ENCODE measurements around the gene ADO.
A peak's percentile ranks its signal among the peaks of the same experiment; 100 is the strongest.
"Not testable (repeated sequence)": the region's sequence is repeated elsewhere in the genome, so short reads cannot be mapped to it uniquely, and the experiment has no call there.

ADO gene

DNA sequence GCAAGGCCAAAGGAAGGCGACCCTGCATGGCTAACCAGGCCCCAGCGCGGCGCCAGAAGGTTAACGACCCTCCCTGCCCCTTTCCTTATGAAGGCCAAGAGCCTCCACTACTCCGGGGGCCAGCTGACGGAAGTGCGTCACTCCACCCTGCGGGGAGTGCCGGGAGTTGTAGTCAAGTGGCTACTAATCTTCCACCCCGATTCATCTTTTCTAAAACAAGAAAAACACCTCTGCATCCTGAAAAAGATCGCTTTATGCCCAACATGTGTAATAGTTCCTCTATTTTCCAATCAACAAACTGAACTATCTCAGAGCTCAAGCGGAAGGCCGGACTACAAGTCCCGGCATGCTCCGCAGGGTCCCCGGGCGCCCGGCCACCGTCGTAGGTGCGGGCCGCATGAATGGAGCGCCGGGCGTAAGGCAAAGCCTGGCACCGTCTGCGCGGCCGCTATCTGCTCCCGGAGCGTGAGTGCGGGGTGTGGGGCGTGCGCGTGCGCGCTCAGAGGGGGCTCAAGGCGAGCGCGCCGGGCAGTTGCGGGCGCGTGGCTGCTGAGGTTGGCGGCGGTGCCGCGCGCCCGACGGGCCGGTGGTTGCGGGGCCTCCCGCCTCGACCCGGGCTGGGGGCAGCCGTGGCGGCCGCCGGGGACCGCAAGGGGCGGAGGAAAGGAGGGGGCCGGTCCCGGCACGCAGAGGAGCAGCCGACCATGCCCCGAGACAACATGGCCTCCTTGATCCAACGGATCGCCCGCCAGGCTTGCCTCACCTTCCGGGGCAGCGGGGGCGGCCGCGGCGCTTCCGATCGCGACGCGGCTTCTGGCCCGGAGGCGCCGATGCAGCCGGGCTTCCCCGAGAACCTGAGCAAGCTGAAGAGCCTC is at the start of gene ADO:
ADO (plus strand) TSS at position 365 of the 875 bp plus-strand sequence; CDS start at position 705, 340 bp downstream.
- peak; percentile 83 for DNase-seq

DNA sequence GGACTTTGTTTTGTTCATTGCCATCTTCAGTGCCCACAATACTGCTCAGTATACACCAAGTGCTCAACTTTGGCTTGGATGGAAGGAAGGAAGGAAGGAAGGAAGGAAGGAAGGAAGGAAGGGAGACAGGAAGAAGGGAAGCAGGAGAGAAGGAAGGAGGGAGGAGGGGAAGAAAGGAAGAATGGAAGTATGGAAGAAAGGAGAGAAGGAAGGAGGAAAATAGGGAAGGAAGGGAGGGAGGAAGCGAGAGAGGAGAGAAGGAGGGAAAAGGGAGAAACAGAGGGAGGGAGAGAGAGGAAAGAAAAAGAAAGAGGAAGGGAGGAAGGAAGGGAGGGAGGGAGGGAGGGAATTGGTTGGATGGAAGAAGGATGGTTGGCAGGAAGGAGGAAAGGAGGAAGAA is 49.6 kb upstream of the ADO start:
- DNase-seq = no peak

DNA sequence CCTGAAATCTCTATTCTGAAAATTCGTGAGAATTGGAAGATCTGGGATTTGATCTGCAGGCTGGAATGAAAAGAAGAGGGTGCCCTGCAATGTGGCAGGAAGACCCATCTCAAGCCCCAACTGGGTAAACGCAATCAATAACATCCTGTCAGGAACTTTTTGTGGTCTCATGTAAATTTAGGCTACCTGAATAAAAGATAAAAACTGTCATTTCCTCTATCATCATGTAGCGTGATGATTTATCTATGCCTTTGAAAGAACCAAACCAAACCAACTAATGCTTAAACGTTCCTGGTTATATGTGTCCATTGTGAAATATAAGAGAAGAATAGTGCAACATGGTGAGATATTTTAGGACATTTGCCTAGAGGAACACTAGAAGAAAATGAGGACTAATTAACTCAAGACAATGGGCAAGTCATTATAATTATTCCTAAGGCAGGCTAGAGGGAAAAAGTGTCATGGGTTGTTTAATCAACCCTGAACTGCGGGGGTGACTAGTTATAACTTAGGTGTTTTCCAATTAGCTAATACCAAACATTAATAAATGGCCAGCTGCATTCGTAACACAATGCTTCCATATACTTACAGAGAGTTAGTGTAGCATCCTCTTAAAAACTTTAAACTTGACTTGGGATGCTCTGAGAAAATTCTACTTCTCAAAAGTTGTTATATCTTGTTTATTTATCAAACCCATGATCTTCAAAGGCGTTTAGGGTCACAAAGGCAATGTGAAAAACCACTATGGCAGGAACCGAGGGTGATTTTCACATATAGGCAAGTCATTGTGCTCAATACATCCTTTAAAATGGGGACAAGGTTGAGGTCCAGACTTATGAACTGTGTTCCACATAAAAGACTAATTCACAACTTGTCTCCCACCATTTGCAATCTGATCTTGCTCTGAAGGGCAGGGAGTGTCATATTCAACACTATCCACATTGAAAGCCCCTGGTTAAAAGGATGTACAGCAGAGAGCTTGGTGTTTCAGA is 48.6 kb upstream of the ADO start:
- DNase-seq = no peak

DNA sequence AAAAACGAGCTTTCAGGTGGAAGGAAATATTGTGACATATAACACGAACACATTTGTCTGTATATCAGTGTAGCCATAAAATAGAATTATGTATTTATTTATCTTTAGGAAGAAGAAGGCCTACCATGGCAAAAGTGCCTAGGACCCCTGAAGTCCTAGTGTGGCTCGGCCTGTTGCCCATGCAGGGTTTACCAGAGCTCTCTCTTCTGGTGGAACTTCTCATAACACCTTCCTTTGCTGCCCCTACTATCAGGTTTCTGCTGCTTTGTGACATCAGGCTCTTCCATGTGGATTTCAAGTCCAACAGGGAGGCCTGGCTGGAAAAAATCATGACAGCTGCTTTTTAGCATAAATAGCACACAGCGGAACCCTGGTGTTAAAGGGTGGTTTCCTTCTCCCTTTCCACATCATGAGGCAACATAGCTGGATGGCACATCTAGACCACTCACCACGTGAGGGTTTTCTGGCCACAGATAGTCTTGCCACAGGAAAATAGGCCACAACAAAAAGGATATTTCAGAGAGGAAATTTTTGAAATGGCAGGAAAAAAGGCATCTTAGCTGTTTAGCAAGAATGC is 44.8 kb upstream of the ADO start:
- DNase-seq = no peak

DNA sequence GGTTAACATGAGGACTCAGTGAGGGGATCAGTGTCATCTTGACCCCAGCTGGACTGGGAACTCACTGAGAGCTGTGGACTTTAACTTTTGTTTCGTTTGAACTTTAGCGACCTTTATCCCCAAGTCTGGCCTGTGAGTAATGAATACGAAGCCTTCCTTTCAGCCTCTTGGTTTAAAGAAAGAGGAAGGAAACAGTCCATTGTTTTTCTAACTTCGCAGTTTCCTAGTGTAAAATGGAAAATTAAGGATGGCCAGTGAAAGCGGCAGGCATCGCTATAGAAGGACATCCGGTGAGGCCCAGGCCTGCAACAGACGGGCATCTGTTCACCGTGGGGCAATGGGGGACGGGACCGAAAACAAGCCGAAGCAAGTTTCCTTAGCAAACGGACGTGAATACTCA is 44.1 kb upstream of the ADO start:
- DNase-seq = no peak

DNA sequence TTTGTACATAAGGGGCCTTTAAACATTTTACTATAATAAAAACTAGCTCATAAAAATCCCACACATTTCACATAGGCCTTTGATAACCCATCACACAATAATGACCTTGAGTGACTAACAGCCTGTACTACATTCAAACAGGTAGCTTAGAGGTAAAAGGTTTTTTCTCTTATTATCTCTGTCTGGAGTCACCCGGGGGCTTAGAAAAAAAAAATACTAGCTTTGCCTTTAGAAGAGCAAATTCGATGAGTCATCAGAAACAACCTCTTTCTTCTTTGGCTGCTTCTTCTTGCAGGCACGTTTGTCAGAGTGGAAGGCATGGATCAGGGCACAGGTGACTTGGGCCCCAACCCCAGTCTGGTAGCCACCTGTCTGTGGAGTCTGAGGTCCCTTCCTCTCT is 43.4 kb upstream of the ADO start:
- no peak for DNase-seq

DNA sequence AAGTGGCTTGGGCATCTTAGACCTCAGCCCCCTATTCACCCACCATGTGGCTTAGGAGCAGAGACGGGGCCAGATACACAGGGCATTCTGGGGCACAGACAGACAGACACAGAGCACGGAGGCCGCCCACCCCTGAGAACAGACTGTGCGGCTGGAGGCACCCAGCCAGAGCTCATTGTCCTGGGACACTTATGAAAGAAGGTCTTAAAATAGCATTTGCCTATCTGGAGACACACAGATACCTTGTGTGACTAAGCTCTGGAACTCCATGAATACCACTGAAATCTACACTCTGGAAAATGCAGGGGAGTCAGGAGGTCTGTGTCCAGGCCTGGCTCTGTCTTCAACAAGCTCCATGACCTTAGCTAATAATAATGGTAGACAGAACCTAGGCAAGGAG is 41.4 kb upstream of the ADO start:
- DNase-seq = no peak

DNA sequence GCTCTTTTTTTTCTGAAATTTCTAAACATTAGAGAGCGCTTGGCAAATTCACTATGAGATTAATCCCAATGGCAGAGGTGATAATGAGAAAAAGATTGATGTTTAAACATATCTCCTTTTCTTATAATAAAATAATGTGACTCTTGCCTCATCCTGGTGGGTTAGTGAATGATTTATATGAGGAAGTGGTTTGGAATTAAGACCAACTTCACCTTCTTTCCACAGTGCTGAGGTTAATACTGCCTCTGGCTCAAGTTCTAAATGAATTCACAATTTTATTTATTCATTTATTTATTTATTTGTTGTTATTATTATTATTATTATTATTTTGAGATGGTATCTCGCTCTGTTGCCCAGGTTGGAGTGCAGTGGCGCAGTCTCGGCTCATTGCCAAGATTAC is 40.5 kb upstream of the ADO start:
- no peak for DNase-seq

DNA sequence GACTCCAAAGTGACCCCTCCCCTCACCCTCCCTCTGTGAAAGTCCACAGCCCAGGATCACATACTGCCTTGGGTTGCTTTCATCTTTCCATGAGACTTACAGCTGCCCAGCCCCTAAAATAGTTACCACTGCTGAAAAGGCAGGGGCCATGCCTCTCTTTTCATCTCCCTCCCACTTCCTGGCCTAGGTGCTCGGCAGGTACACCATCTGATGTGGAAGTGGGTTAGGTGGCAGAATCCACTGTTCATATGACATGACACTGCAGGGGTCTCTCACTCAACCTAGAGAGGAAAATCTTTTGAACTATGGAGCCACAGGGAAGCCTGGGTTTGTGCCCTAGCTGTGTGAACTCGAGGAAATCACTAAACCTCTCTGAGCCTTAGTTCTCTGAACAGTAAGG is 38.8 kb upstream of the ADO start:
- no peak for DNase-seq

DNA sequence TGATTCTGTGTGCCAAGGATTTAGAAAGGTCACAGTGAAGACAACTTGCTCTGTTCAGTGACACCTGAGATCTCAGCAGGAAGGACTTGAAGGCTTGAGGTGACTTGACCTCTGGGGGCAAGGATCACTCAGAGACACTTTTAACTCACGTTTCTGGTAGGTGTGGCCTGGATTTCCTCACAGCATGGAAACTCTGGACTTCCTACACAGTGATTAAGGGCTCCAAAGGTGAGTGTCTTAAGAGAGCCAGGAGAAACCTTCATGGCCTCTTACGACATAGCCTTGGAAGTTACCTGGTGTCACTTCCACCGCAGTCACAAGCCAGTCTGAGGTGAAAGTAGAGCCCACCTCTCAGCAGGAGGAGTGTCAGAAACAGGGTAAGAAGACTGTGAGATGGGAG is 38.1 kb upstream of the ADO start:
- no peak for DNase-seq

DNA sequence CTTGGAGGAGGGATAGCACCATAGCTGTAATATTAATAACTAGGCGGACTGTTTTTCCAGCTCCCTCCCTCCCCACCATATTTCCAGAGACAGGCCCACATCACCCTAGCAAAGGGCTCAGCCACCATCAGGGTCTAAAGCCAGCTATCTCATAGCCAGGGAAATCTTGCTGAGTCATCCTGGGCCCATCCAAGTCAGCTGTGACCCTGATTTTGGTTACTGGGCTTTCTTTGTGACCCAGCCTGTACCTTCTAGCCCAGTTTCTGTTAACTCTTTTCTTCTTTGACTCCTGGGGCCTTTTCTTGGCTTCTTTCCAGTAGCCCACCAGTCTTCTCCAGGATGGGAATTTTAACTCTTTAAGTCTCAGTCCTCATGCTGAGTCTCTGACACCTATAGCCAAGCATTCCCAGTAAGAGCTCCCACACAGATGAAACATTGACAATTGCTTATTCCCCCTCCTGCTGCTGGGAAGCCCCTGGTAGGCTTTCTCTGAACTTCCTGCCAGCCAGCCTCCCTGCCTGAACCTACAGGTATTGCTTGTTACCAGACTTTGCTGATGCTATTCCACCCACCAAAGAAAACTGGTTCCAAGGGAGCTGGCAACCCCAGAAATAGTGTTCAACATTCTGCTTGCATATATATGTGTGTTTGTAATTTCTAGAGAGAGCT is 34.8 kb upstream of the ADO start:
- DNase-seq = no peak

DNA sequence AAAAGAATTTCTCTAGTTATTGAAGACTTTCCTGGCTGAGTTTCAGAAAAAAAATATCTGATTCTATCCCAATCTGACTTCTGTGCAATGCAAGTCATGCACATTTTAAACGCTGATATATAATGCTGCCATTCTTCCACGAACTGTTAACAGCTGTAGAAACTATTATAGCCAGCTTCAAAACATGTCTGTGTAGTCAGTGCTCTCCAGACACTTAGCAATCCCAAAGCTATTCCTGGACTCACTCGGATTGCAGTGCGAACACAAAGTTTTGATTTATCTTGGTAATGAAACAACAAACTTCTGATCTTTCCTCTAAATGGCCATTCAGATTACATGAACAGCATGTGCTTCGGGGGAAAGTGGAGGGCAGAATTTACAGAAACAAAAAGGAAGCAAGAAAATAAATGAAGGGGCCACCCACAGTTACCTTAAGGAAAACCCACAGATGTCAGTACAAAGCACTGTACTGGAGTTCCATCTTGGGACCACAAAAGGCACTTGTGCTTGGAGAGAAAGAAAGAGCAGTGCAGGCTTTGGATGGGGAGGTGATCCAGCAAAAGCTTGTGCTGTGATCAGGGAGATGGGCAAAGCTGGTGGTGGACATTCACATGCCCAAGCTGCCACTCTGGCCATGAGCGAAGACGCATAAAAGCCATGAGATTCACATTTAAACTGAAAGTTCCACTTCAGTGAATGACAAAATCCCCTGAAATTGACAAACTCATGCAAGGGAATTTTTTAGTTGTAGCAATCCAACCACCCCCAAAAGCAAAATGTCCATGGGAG is 32.1 kb upstream of the ADO start:
- no peak for DNase-seq

DNA sequence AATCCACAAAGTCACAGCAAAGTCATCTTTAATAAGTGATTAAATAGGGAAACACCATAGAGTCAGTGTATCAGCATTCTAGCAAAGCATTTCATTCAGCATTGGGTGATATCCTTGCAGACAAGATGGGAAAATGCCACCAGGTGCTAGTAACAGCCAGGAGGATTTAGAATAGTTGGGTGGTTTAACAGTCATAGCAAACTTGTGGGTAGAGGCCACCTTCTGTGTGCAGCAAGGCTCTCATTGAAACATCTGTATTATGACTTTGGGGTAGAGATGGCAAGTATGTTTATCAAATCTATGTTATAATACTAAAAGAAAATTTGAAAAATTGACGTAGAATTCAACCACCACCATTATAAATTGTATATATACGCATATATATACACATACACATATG is 26.4 kb upstream of the ADO start:
- DNase-seq = no peak

DNA sequence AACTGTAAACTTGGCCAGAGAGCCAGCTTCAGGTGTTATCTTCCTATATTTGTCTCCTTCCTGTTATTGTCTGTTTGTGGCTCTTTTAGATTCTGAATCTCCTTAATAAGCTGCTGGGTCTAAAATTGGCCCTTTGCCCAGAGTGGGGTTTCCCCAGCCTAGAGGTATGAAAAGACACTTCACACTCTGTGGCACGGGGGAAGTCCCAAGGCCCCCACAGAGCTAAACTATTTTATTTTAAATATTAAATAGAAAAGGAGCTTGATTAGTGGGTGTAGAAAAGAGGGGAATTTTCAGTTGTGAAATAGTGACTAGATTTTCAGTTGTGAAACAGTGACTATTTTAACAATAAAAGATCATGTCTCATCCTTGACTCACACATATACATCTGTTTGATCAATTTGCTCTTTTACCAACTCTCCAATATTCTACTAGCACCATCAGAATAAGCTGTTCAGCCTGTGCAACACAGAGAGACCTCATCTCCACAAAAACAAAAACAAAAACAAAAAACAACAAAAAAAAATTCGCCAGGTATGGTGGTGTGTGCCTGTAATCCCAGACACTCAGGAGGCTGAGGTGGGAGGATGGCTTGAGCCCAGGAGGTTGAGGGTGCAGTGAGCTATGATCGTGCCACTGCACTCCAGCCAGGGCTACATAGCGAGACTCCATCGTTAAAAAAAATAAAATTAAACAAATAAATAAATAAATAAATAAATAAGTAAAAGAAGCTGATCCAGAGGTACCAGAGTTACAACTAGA is 24.9 kb upstream of the ADO start:
- peak; percentile 45 for DNase-seq

DNA sequence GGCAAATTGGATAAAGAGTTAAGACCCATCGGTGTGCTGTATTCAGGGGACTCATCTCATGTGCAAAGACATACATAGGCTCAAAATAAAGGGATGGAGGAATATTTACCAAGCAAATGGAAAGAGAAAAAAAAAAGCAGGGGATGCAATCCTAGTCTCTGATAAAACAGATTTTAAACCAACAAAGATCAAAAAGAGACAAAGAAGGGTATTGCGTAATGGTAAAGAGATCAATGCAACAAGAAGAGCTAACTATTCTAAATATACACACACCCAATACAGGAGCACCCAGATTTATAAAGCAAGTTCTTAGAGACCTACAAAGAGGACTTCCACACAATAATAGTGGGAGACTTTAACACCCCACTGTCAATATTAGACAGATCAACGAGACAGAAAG is 20.0 kb upstream of the ADO start:
- not testable (repeated sequence) for DNase-seq

DNA sequence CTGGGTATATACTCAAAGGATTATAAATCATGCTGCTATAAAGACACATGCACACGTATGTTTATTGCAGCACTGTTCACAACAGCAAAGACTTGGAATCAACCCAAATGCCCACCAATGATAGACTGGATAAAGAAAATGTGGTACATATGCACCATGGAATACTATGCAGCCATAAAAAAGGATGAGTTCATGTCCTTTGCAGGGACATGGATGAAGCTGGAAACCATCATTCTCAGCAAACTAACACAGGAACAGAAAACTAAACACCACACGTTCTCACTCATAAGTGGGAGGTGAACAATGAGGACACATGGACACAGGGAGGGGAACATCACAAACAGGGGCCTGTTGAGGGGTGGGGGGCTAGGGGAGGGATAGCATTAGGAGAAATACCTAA is 16.2 kb upstream of the ADO start:
- not testable (repeated sequence) for DNase-seq

DNA sequence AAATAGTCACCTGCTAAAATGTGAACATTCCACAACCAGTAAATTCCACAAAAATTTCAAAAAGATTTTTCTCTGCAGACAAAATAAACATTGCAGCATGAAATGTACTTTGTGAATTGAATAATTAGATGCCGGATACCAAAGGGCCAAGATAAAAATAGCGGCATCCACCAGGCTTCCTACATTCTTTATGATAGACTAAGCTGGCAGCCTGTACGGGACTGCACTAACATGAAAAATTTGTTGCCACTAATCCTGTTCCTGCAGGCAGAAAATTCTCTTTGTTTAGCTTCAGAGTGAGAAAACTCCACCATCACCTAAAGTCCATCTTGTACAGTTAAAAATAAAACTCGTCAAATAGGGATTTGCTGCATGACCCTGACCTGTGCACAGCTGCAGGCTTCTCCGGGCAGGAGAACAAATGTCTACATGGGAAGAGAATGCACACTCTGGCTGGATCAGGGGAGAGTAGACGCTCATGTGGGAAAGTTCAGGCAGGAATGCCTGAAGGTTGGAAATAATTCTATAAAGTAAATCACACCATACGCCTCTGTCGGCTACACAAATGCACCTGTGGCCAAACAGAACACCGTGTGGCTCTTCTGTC is 15.6 kb upstream of the ADO start:
- no peak for DNase-seq

DNA sequence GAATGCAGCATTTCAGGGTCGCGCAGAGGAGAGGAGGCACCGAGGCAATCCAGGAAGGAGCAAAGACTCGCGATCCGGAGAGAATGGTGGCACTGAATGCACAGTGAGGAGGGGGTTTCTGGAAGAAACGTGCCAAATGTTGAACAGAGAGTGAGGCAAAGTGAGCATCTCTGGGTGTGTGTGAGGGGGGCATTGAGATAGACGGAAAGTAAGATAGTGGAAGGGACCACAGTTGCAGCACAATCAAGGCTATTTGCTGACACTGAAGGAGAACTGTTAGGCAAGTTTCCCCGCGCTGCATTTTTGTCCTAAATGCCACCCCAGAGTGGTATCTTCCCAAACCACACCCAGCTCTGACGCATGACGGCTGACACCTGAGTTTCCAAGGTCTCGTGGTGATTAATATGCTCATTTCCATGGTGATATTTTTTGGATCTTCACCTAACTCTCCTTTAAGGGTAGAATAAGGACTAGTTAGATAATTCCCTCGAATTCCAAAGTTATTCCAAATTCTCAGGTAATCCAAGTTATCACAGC is 14.4 kb upstream of the ADO start:
- no peak for DNase-seq

DNA sequence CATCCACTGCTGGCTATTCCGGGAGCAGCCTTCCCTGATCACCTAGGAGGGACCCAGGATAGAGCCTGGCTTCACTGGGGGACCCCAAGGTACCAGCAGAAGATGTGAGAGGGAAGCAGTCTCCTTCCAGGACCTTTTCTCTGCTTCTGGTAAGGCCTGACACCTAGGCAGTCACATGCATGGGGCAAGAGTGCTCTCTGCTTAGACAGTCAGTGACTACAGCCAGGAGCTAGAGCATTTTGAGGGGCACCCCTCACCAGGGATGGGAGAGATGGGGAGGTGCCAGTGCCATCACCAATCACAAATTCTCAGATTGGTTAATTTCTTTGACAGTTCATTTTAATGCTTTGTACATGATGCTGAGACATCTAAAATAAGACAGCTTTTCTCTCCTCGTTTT is 13.9 kb upstream of the ADO start:
- DNase-seq = no peak

DNA sequence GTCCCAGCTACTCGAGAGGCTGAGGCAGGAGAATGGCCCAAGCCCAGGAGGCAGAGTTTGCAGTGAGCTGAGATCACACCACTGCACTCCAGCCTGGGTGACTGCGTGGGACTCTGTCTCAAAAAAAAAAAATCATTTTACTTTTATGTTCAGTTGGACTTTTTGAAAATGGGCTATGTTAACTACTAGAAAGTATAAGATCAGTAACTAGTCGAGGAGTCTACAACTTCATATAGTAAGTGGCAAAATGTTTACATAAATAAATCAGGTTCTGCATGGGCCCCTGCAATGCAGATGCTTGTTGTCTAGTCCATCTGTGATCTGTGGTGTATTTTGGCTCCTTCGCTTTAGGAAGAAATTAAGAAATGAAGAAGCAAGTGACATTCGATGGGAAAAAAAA is 12.3 kb upstream of the ADO start:
- DNase-seq = no peak

DNA sequence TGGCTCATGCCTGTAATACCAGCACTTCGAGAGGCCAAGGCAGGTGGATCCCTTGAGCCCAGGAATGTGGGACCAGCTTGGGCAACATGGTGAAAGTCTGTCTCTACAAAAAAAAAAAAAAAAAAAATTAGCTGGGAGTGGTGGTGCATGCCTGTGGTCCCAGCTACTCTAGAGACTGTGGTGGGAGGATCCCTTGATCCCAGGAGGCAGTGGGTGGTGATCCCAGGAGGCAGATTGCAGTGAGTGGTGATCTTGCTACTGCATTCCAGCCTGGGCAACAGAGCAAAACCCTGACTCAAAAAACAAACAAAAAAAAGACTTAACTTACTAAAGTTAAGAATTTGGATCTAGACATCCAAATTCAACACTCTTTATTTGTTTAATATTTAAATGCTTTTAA is 10.2 kb upstream of the ADO start:
- peak; percentile 50 for DNase-seq

Data from NCI-H226 (cell line).